Urinary bladder (tissue), 4 donors: ENCODE measurements around the gene SMG6. TPM values are rescaled to one million over a fixed set of nuclear protein-coding genes. Genes with fewer than 3 reads are reported as not detected.
"Not testable (repeated sequence)": the region's sequence is repeated elsewhere in the genome, so short reads cannot be mapped to it uniquely, and the experiment has no call there.

Experiments
- DNase-seq: peaks from one replicate; pipeline ENCODE4 v3.0.0-alpha.2; 2015; ENCODE audit errors: extremely low spot score
- H3K27ac ChIP-seq: one replicate; pipeline ENCODE4 v1.5.1; 2013; ENCODE audit warnings: low read depth, mild to moderate bottlenecking, moderate library complexity
- H3K36me3 ChIP-seq: one replicate; pipeline ENCODE4 v1.6.1; 2013; ENCODE audit warnings: mild to moderate bottlenecking, moderate library complexity; ENCODE audit not compliant: insufficient read depth
- H3K4me1 ChIP-seq: one replicate; pipeline ENCODE4 v1.6.1; 2013; ENCODE audit warnings: mild to moderate bottlenecking, moderate library complexity; ENCODE audit not compliant: insufficient read depth
- H3K4me3 ChIP-seq: one replicate; pipeline ENCODE4 v1.5.1; 2013; ENCODE audit warnings: low read depth, low read length
- WGBS: extraction: QIAGEN DNeasy Blood & Tissue Kit; methylation state at CpG from one replicate; pipeline ENCODE4 v1.1.7; 2013; 5-methylcytosine and 5-hydroxymethylcytosine counted together
- polyA plus RNA-seq: library from polyadenylated mRNA; stranded (reverse); fragments of 200-250 nt; gene quantifications from one replicate; pipeline ENCODE4 v1.2.3, GENCODE V29; 2013
- total RNA-seq: library from RNA; depleted of rRNA; stranded (reverse); fragments of >200 nt; gene quantifications from one replicate; pipeline ENCODE4 v1.2.3, GENCODE V29; 2014
- donor health status: healthy with polysubstance abuse.
- donor health status: healthy.

Gene SMG6
- total and polyA plus RNA-seq, 2 donors, result 29.3 to 37.5 TPM

DNA sequence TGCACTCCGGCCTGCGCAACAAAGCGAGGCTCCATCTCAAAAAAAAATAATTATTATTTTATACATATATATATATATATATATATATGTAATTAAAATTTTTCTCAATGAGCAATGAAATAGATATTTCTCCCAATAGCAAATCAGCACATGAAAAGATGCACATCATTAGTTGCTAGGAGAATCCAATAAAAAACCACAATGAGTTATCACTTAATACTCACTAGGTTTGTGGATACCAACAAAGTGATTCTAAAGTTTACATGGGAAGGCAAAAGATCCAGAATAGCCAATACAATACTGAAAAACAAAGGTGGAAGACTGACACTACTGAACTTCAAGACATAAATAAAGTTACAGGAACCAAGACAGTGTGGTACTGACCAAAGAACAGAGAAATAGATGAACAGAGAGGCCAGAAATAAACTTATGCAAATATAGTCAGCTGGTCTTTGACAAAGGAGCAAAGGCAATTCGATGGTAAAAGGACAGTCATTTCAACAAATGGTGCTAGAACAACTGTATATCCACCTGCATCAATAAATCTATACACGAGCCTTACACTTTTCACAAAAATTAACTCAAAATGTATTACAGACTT is 13.6 kb downstream of the SMG6 start:
- H3K27ac ChIP-seq, result no peak overlapping the region
- no peak for DNase-seq
- WGBS, result 95% methylated on average over 5 of the region's 5 CpGs
- H3K4me3 ChIP-seq, result no peak overlapping the region
- H3K4me1 ChIP-seq, result no peaks in the 10 kb centered on the region
- peaks cover 7% of the 10 kb centered on the region for H3K36me3 ChIP-seq

- no peak for DNase-seq
- Histone ChIP-seq H3K27ac (no peak overlapping the region), H3K36me3 (peaks cover 2% of the 10 kb centered on the region), H3K4me3 (no peak overlapping the region), H3K4me1 (no peaks in the 10 kb centered on the region)
- WGBS, result 91% methylated on average over 7 of the region's 7 CpGs
These were observed 20.3 kb downstream of the SMG6 start for GRCh38 chr17:2283302-2283701.

DNA sequence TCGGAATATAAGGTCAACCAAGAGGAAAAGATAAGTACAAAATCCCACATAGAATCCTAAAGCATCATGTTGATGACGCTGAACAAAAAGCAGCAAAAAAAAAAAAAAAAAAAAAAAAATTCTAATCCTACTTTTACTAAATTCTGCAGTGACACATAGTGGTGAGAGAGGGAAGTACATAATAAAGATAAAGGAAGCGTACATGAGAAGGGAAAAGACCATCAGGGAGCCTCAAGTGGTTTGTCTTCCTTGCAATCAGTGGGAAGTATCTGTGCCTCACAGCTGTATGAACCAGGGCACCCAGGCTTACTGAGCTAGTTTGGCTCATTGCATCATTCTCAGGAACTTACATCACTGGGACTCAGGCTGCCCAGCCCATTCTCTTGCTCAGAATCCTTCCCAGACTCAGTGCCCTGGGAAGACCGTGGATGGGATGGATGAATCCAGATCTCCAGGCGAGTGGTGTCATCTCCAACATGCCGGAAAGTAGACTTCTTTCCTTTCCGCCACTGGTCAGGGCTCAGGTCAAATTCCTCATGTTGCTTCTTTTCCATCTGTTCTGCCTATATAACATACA is 21.2 kb downstream of the SMG6 start:
- no peak for DNase-seq
- no peak overlapping the region for H3K4me3 ChIP-seq
- 53% methylated on average over 7 of the region's 7 CpGs for WGBS
- H3K36me3 ChIP-seq, result peaks cover 2% of the 10 kb centered on the region
- no peak overlapping the region for H3K27ac ChIP-seq
- H3K4me1 ChIP-seq, result no peaks in the 10 kb centered on the region

GRCh38 chr17:2279707-2280106 is 23.9 kb downstream of the SMG6 start:
- 91% methylated on average over 9 of the region's 9 CpGs for WGBS
- H3K4me3 ChIP-seq, result no peak overlapping the region

GRCh38 chr17:2277429-2278170 is 26.0 kb downstream of the SMG6 start:
- DNase-seq, result no peak
- H3K36me3 ChIP-seq, result peaks cover 2% of the 10 kb centered on the region
- no peaks in the 10 kb centered on the region for H3K4me1 ChIP-seq
- H3K27ac ChIP-seq, result no peak overlapping the region
- no peak overlapping the region for H3K4me3 ChIP-seq
- 91% methylated on average over 9 of the region's 9 CpGs for WGBS

More at GRCh38 chr17:2279707-2280106, 23.9 kb downstream of the SMG6 start:
- H3K4me1 ChIP-seq, result no peaks in the 10 kb centered on the region
- H3K36me3 ChIP-seq, result peaks cover 2% of the 10 kb centered on the region
- no peak for DNase-seq
- no peak overlapping the region for H3K27ac ChIP-seq

DNA sequence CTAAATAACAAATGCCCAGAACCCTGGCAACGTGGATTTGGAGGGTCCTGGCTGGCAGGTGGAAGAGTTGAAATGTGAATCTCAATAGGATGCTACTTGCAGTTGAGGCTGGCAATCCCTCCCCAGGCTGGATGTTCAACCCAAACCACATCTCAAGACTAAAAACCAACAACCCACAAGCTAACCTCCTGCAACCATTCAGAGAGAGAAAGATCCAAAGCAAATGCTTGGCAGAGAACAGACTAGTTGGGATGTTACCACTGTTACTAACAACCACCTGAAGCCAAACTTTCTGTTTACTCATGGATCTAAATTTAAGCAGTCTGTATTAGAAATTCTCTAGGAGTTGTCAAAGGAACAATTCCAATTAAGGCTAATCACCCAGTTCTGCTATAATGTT is 27.9 kb downstream of the SMG6 start:
- Histone ChIP-seq H3K4me1 (no peaks in the 10 kb centered on the region), H3K27ac (no peak overlapping the region), H3K36me3 (peaks cover 2% of the 10 kb centered on the region), H3K4me3 (no peak overlapping the region)
- 77% methylated on average over 1 of the region's 1 CpG for WGBS
- DNase-seq, result no peak

DNA sequence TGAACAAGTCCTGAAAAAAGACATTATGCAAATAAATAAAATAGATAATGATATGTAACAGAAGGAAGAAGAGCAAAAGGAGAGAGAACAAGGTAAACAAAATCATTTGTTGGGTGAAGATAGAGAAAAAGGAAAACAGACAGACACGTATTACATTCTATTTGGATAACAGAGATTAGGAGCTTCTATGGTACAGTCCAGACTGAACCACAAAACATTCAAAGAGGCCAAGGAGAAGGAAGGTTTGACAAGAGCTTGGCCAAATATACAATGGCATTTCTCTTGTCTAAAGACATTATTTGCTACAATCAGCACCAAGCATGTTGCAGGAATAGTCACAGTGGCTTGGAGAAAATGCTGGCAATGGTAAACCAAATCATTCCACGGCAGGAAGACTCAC is 29.2 kb downstream of the SMG6 start:
- no peaks in the 10 kb centered on the region for H3K36me3 ChIP-seq

GRCh38 chr17:2271985-2272702 is 31.4 kb downstream of the SMG6 start:
- WGBS, result 94% methylated on average over 3 of the region's 3 CpGs
- no peaks in the 10 kb centered on the region for H3K36me3 ChIP-seq
- no peak overlapping the region for H3K4me3 ChIP-seq
- no peaks in the 10 kb centered on the region for H3K4me1 ChIP-seq
- no peak for DNase-seq
- no peak overlapping the region for H3K27ac ChIP-seq

More for the DNA sequence above, 29.2 kb downstream of the SMG6 start:
- Histone ChIP-seq H3K27ac (no peak overlapping the region), H3K4me1 (no peaks in the 10 kb centered on the region), H3K4me3 (no peak overlapping the region)
- no peak for DNase-seq
- 57% methylated on average over 2 of the region's 2 CpGs for WGBS

DNA sequence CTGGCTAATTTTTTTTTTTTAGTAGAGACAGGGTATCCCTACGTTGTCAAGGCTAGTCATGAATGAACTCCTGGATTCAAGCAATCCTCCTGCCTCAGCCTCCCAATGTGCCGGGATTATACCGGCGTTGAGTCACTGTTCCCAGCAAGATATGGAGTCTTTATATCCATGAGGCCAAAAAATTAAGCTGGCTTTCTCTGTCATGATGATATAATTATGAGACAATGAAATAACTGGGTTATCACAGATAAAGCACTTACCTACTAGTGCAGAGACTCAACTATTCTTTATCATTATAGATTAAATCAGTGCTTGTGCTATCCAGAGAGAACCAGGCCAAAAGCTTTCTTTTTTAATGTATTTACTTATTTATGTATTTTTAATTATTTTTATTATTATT is 36.2 kb downstream of the SMG6 start:
- 87% methylated on average over 4 of the region's 4 CpGs for WGBS
- DNase-seq, result no peak
- H3K27ac ChIP-seq, result no peak overlapping the region
- H3K4me1 ChIP-seq, result no peaks in the 10 kb centered on the region
- no peaks in the 10 kb centered on the region for H3K36me3 ChIP-seq
- H3K4me3 ChIP-seq, result no peak overlapping the region

GRCh38 chr17:2266865-2267228 is 36.7 kb downstream of the SMG6 start:
- Histone ChIP-seq H3K27ac (peak overlapping the region; percentile 42), H3K4me1 (no peaks in the 10 kb centered on the region), H3K36me3 (no peaks in the 10 kb centered on the region), H3K4me3 (no peak overlapping the region)
- no peak for DNase-seq
- 78% methylated on average over 3 of the region's 3 CpGs for WGBS

DNA sequence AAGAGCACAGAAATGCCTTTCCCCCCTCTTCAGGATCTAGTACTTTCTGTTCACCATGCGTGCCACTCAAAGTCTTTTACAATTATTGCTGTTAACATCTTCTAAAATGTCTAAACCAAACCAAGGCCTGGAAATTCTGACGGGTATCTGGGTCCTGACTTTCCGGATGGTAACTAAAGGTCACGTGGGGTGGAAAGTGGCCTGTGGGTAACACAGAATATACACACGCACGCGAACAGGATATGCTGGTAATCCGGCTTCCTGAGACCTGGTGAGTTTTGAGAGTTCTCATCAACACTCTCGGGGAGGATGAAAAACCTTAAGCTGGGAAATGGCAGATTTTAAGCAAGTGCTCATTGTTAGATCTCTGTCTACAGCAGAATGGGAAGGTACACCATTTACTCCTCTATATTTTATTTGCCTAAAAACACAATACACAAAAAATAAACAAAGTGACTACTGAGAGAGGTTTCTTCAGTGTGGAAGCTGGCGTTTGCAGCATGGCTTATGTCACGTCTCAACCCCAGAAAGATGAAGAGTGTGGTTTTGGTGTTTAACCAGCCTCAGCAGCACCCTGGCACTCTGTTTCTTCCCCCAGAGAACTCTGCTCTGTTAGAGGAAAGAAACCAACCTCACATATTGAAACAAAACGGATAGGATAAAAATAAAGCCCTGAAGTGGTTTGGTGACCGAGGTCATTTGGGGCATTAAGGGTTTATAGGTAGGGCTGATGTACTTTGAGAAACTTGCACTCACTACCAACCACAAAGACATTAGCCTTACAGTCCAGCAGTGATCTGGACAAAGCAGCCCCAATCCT is 37.3 kb downstream of the SMG6 start:
- Histone ChIP-seq H3K4me3 (no peak overlapping the region), H3K27ac (peak overlapping the region; percentile 42), H3K4me1 (no peaks in the 10 kb centered on the region), H3K36me3 (no peaks in the 10 kb centered on the region)
- DNase-seq, result no peak
- 82% methylated on average over 13 of the region's 13 CpGs for WGBS

GRCh38 chr17:2265166-2265565 is 38.4 kb downstream of the SMG6 start:
- 95% methylated on average over 10 of the region's 10 CpGs for WGBS
- not testable (repeated sequence) for H3K4me1 ChIP-seq, H3K36me3 ChIP-seq, H3K27ac ChIP-seq, DNase-seq, H3K4me3 ChIP-seq
